Measurements from ENCODE around the gene TAGAP.

GRCh38 chr6:159037756-159038290 lies 7.0 kb downstream of the TAGAP start:
- TF ChIP-seq EZH2phosphoT487 (IDR thresholded peaks at IDR 0.05; ENCODE audit: insufficient read depth, low read depth) (no peak), EZH2 (IDR thresholded peaks at IDR 0.05; ENCODE audit: insufficient read depth, poor library complexity, severe bottlenecking) (no peak)

Data from GM23248 (cell line).